Measurements from ENCODE around the gene GPC6. TPM values are rescaled to one million over a fixed set of nuclear protein-coding genes. Genes with fewer than 3 reads are reported as not detected.

The GPC6 gene
- polyA plus RNA-seq, 1 donor (not counting 4 experiments of a cell fraction or from before 2014, with no cell fraction given): 0.42 TPM

- H3K79me2 ChIP-seq (ENCODE audit: control insufficient read depth, insufficient read depth, low read length): no peaks in the 10 kb centered on the region
- no peaks in the 10 kb centered on the region for H3K9me1 ChIP-seq (ENCODE audit: control insufficient read depth, extremely low read depth, insufficient read depth, low read length)
- H3K4me3 ChIP-seq (ENCODE audit: control insufficient read depth in 2 of 3, extremely low read depth in 1 of 3, insufficient read depth in 2 of 3, low read depth in 1 of 3, low read length in 3 of 3): no peak overlapping the region
- H3K9me3 ChIP-seq (ENCODE audit: control insufficient read depth, low read depth, low read length): no peaks in the 10 kb centered on the region
- H3K27me3 ChIP-seq (ENCODE audit: control insufficient read depth, extremely low read depth, insufficient read depth, low read length): no peaks in the 10 kb centered on the region
- TF ChIP-seq EZH2 (IDR thresholded peaks at IDR 0.05; ENCODE audit: low read length) (no peak), CTCF (optimal IDR thresholded peaks at IDR 0.05 in 1 of 3, IDR thresholded peaks at IDR 0.05 in 1 of 3, conservative IDR thresholded peaks at IDR 0.05 in 1 of 3; ENCODE audit: extremely low read depth in 1 of 3, insufficient read depth in 2 of 3, low read length in 3 of 3) (no peak)
- no peak overlapping the region for H3K4me2 ChIP-seq (ENCODE audit: control insufficient read depth, extremely low read depth, insufficient read depth, low read depth, low read length)
- H3K4me1 ChIP-seq (ENCODE audit: control insufficient read depth, extremely low read depth, insufficient read depth, low read length): no peaks in the 10 kb centered on the region
- no peak overlapping the region for H2AFZ ChIP-seq (ENCODE audit: control insufficient read depth, low read length)
- H3K36me3 ChIP-seq (ENCODE audit: control insufficient read depth in 2 of 2, extremely low read depth in 1 of 2, insufficient read depth in 2 of 2, low read length in 2 of 2): no peaks in the 10 kb centered on the region
- H4K20me1 ChIP-seq (ENCODE audit: control insufficient read depth, extremely low read depth, insufficient read depth, low read length): no peaks in the 10 kb centered on the region
- FAIRE-seq (no peak), DNase-seq (ENCODE audit: low read depth, low spot score) (no peak)
- no peak overlapping the region for H3K27ac ChIP-seq (ENCODE audit: control insufficient read depth, insufficient read depth, low read length)
- dilution Hi-C loops (cut with MboI; ENCODE audit: extremely low pct_ligation_motif_present, low sequenced_read_pairs): no loop called here
- H3K9ac ChIP-seq (ENCODE audit: control insufficient read depth, extremely low read depth, insufficient read depth, low read length): no peak overlapping the region
Measured at GRCh38 chr13:94115054-94115453, 888.4 kb downstream of the GPC6 start.

GRCh38 chr13:94119360-94119936, 892.8 kb downstream of the GPC6 start:
- Histone ChIP-seq H4K20me1 (ENCODE audit: control insufficient read depth, extremely low read depth, insufficient read depth, low read length) (no peaks in the 10 kb centered on the region), H3K9ac (ENCODE audit: control insufficient read depth, extremely low read depth, insufficient read depth, low read length) (no peak overlapping the region), H2AFZ (ENCODE audit: control insufficient read depth, low read length) (no peak overlapping the region), H3K4me1 (ENCODE audit: control insufficient read depth, extremely low read depth, insufficient read depth, low read length) (no peaks in the 10 kb centered on the region), H3K27me3 (ENCODE audit: control insufficient read depth, extremely low read depth, insufficient read depth, low read length) (no peaks in the 10 kb centered on the region), H3K9me3 (ENCODE audit: control insufficient read depth, low read depth, low read length) (no peaks in the 10 kb centered on the region), H3K79me2 (ENCODE audit: control insufficient read depth, insufficient read depth, low read length) (no peaks in the 10 kb centered on the region), H3K4me3 (ENCODE audit: control insufficient read depth in 2 of 3, extremely low read depth in 1 of 3, insufficient read depth in 2 of 3, low read depth in 1 of 3, low read length in 3 of 3) (no peak overlapping the region), H3K4me2 (ENCODE audit: control insufficient read depth, extremely low read depth, insufficient read depth, low read depth, low read length) (no peak overlapping the region), H3K27ac (ENCODE audit: control insufficient read depth, insufficient read depth, low read length) (no peak overlapping the region), H3K36me3 (ENCODE audit: control insufficient read depth in 2 of 2, extremely low read depth in 1 of 2, insufficient read depth in 2 of 2, low read length in 2 of 2) (no peaks in the 10 kb centered on the region), H3K9me1 (ENCODE audit: control insufficient read depth, extremely low read depth, insufficient read depth, low read length) (no peaks in the 10 kb centered on the region)
- TF ChIP-seq EZH2 (IDR thresholded peaks at IDR 0.05; ENCODE audit: low read length) (no peak), CTCF (optimal IDR thresholded peaks at IDR 0.05 in 1 of 3, IDR thresholded peaks at IDR 0.05 in 1 of 3, conservative IDR thresholded peaks at IDR 0.05 in 1 of 3; ENCODE audit: extremely low read depth in 1 of 3, insufficient read depth in 2 of 3, low read length in 3 of 3) (no peak)
- FAIRE-seq: no peak
- no peak for DNase-seq (ENCODE audit: low read depth, low spot score)
- dilution Hi-C loops (cut with MboI; ENCODE audit: extremely low pct_ligation_motif_present, low sequenced_read_pairs): no loop called here

Measured in keratinocyte (primary cell).